Endothelial cell (in vitro differentiated cells): Measurements from ENCODE around the gene PLCB1. TPM values are rescaled to one million over a fixed set of nuclear protein-coding genes. Genes with fewer than 3 reads are reported as not detected.

Source experiments
- DNase-seq: peaks from one replicate; pipeline ENCODE4 v3.0.0; 2021; ENCODE audit warnings: low spot score
- H3K27ac Mint-ChIP-seq: one replicate; pipeline ENCODE4 v1.8.0; 2021; ENCODE audit warnings: mixed read lengths, inconsistent platforms; ENCODE audit not compliant: unreplicated experiment
- H3K27me3 Mint-ChIP-seq: one replicate; pipeline ENCODE4 v1.8.0; 2021; ENCODE audit warnings: mild to moderate bottlenecking, moderate library complexity, mixed read lengths, inconsistent platforms; ENCODE audit not compliant: unreplicated experiment
- H3K36me3 Mint-ChIP-seq: one replicate; pipeline ENCODE4 v1.8.0; 2021; ENCODE audit warnings: mild to moderate bottlenecking, low read depth, mixed read lengths, inconsistent platforms; ENCODE audit not compliant: unreplicated experiment
- H3K4me1 Mint-ChIP-seq: one replicate; pipeline ENCODE4 v1.8.0; 2021; ENCODE audit warnings: mild to moderate bottlenecking, mixed read lengths, inconsistent platforms; ENCODE audit not compliant: unreplicated experiment
- H3K4me3 Mint-ChIP-seq: one replicate; pipeline ENCODE4 v1.8.0; 2021; ENCODE audit warnings: mild to moderate bottlenecking, mixed read lengths, inconsistent platforms; ENCODE audit not compliant: unreplicated experiment
- H3K9me3 Mint-ChIP-seq: one replicate; pipeline ENCODE4 v1.8.0; 2021; ENCODE audit warnings: mixed read lengths, inconsistent platforms; ENCODE audit not compliant: unreplicated experiment
- total RNA-seq: library from RNA; stranded (reverse); fragmentation: NEBNext Ultra II Directional; extraction: Animal tissue kit (Norgen Biotek cat#: 25700); gene quantifications from one replicate; pipeline ENCODE4 v1.2.1, GENCODE V29; 2021; ENCODE audit not compliant: unreplicated experiment
- TF ChIP-seq, protein P1 (sequence below): fragments of 200-600 bp; sonication (generic); IDR thresholded peaks from one replicate; pipeline ENCODE4 v1.5.0; 2021; ENCODE audit warnings: antibody characterized with exemption; ENCODE audit not compliant: unreplicated experiment

The PLCB1 gene
- total RNA-seq, 1 donor from 2014 or later = 8.1 TPM

- Mint-ChIP-seq H3K27ac (no peak overlapping the region), H3K27me3 (no peaks in the 10 kb centered on the region), H3K4me1 (no peaks in the 10 kb centered on the region), H3K9me3 (no peaks in the 10 kb centered on the region), H3K36me3 (no peaks in the 10 kb centered on the region), H3K4me3 (no peak overlapping the region)
- TF ChIP-seq, protein P1, sequence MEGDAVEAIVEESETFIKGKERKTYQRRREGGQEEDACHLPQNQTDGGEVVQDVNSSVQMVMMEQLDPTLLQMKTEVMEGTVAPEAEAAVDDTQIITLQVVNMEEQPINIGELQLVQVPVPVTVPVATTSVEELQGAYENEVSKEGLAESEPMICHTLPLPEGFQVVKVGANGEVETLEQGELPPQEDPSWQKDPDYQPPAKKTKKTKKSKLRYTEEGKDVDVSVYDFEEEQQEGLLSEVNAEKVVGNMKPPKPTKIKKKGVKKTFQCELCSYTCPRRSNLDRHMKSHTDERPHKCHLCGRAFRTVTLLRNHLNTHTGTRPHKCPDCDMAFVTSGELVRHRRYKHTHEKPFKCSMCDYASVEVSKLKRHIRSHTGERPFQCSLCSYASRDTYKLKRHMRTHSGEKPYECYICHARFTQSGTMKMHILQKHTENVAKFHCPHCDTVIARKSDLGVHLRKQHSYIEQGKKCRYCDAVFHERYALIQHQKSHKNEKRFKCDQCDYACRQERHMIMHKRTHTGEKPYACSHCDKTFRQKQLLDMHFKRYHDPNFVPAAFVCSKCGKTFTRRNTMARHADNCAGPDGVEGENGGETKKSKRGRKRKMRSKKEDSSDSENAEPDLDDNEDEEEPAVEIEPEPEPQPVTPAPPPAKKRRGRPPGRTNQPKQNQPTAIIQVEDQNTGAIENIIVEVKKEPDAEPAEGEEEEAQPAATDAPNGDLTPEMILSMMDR = no peak
- no peak for DNase-seq
These were observed 728.0 kb downstream of the PLCB1 start for GRCh38 chr20:8860011-8860495.

- no peak for DNase-seq
- no peaks in the 10 kb centered on the region for H3K9me3 Mint-ChIP-seq
- H3K4me3 Mint-ChIP-seq = no peak overlapping the region
- no peak overlapping the region for H3K27ac Mint-ChIP-seq
- no peaks in the 10 kb centered on the region for H3K36me3 Mint-ChIP-seq
- TF ChIP-seq, protein P1 = no peak
- H3K27me3 Mint-ChIP-seq = no peaks in the 10 kb centered on the region
- no peaks in the 10 kb centered on the region for H3K4me1 Mint-ChIP-seq
These were observed 730.0 kb downstream of the PLCB1 start for GRCh38 chr20:8862092-8862491.

DNA sequence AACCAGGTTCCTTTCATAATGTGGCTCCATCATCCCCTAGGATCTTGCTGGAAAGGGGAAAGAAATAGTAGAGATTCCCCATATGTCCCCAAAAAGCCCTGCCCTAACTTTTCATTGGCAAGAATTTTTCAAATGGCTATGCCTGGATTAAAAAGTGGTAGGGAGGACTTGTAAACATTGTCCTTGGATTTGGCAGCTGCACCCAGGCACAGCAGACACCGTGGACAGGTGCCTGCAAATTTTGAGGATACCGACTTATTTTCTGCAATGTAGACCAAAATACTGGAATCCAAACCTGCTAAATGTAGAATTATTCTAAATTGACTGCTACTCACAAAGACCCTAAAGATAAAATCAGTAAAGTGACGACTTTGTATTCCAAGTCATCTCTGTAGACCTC is 733.6 kb downstream of the PLCB1 start:
- no peaks in the 10 kb centered on the region for H3K9me3 Mint-ChIP-seq
- H3K4me1 Mint-ChIP-seq = no peaks in the 10 kb centered on the region
- H3K4me3 Mint-ChIP-seq = no peak overlapping the region
- DNase-seq = no peak
- no peaks in the 10 kb centered on the region for H3K36me3 Mint-ChIP-seq
- no peaks in the 10 kb centered on the region for H3K27me3 Mint-ChIP-seq
- H3K27ac Mint-ChIP-seq = no peak overlapping the region
- TF ChIP-seq, protein P1 = no peak

- Mint-ChIP-seq H3K4me1 (no peaks in the 10 kb centered on the region), H3K9me3 (no peaks in the 10 kb centered on the region), H3K27me3 (no peaks in the 10 kb centered on the region), H3K4me3 (no peak overlapping the region), H3K27ac (no peak overlapping the region), H3K36me3 (no peaks in the 10 kb centered on the region)
- TF ChIP-seq, protein P1 = no peak
- DNase-seq = no peak
These were observed 735.1 kb downstream of the PLCB1 start for GRCh38 chr20:8867038-8867740.

DNA sequence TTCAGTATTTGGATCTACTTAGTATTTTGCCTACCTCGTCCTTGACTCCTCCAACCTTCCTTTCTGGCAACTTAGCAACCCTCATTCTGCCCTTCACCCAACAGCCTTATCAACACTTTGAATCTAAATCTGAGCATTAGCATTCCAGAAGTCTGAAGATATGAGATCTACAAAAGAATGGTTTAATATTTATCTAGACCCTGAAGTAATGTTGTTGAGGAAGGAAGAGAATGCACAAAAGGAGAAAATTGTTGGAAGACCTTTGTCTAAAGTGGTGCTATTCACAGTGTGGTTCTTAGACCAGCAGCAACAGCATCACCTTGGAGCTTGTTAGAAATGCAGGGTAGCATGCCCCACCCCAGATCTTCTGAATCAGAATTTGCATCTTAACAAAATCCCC is 738.6 kb downstream of the PLCB1 start:
- Mint-ChIP-seq H3K27ac (no peak overlapping the region), H3K4me1 (no peaks in the 10 kb centered on the region), H3K9me3 (no peaks in the 10 kb centered on the region), H3K4me3 (no peak overlapping the region), H3K36me3 (no peaks in the 10 kb centered on the region), H3K27me3 (no peaks in the 10 kb centered on the region)
- no peak for DNase-seq
- TF ChIP-seq, protein P1 = no peak
